DOHH2 (cell line): ENCODE data around the gene ROCK2.

Experiments used
- H3F3A ChIP-seq: fragments of 200-600 bp; sonication (generic), shearing (Covaris generic); 2 replicates; pipeline ENCODE4 v1.6.0; 2016; ENCODE audit warnings: antibody characterized with exemption, mild to moderate bottlenecking; ENCODE audit not compliant: control insufficient read depth, insufficient read depth
- H3K27ac ChIP-seq: fragments of 200-600 bp; sonication (generic); 2 replicates; pipeline ENCODE4 v1.5.1; 2014; ENCODE audit warnings: low read depth, mild to moderate bottlenecking, low read length, moderate library complexity
- H3K27me3 ChIP-seq: fragments of 200-600 bp; sonication (generic); 2 replicates; pipeline ENCODE4 v1.6.1; 2014; ENCODE audit warnings: mild to moderate bottlenecking, low read length, mixed read lengths; ENCODE audit not compliant: control insufficient read depth
- H3K36me3 ChIP-seq: fragments of 200-600 bp; sonication (generic); 2 replicates; pipeline ENCODE4 v1.6.1; 2014; ENCODE audit warnings: mild to moderate bottlenecking, low read length, moderate library complexity, mixed read lengths; ENCODE audit not compliant: control insufficient read depth
- H3K4me1 ChIP-seq: fragments of 200-600 bp; sonication (generic); 2 replicates; pipeline ENCODE4 v1.6.1; 2014; ENCODE audit warnings: mild to moderate bottlenecking, low read length, mixed read lengths; ENCODE audit not compliant: control insufficient read depth
- H3K4me2 ChIP-seq: fragments of 200-600 bp; sonication (generic); 2 replicates; pipeline ENCODE4 v1.6.0; 2014; ENCODE audit warnings: mild to moderate bottlenecking, low read length, moderate library complexity
- H3K4me3 ChIP-seq: fragments of 200-600 bp; sonication (generic); 2 replicates; pipeline ENCODE4 v1.5.1; 2014; ENCODE audit warnings: mild to moderate bottlenecking, low read length, mixed read lengths
- H3K79me2 ChIP-seq: fragments of 200-600 bp; sonication (generic); 2 replicates; pipeline ENCODE4 v1.6.1; 2014; ENCODE audit warnings: mild to moderate bottlenecking, low read length, mixed read lengths; ENCODE audit not compliant: control insufficient read depth
- H3K9me2 ChIP-seq: fragments of 200-600 bp; sonication (generic); replicated peaks from 2 replicates; pipeline ENCODE4 v1.6.1; 2014; ENCODE audit warnings: mild to moderate bottlenecking, low read length, mixed read lengths; ENCODE audit not compliant: control insufficient read depth
- H3K9me3 ChIP-seq: fragments of 200-600 bp; sonication (generic); 2 replicates; pipeline ENCODE4 v1.6.1; 2014; ENCODE audit warnings: antibody characterized with exemption, low read length, mixed read lengths; ENCODE audit not compliant: control insufficient read depth, insufficient read depth
- H4K20me1 ChIP-seq: fragments of 200-600 bp; sonication (generic); 2 replicates; pipeline ENCODE4 v1.6.0; 2014; ENCODE audit warnings: low read depth, mild to moderate bottlenecking, antibody characterized with exemption, low read length, moderate library complexity; ENCODE audit not compliant: control insufficient read depth, insufficient read depth
- EZH2phosphoT487 ChIP-seq: fragments of 200-600 bp; sonication (generic); IDR thresholded peaks from 2 replicates; pipeline ENCODE4 v1.6.1; 2017; ENCODE audit warnings: borderline replicate concordance, mild to moderate bottlenecking, antibody characterized with exemption, low read length, moderate library complexity, mixed read lengths
- TF ChIP-seq, protein P1 (sequence below): fragments of 200-600 bp; sonication (generic); IDR thresholded peaks from one replicate; pipeline ENCODE4 v1.5.1; 2014; ENCODE audit warnings: antibody characterized with exemption, mild to moderate bottlenecking, low read depth, low read length; ENCODE audit not compliant: poor library complexity, severe bottlenecking

Gene ROCK2

DNA sequence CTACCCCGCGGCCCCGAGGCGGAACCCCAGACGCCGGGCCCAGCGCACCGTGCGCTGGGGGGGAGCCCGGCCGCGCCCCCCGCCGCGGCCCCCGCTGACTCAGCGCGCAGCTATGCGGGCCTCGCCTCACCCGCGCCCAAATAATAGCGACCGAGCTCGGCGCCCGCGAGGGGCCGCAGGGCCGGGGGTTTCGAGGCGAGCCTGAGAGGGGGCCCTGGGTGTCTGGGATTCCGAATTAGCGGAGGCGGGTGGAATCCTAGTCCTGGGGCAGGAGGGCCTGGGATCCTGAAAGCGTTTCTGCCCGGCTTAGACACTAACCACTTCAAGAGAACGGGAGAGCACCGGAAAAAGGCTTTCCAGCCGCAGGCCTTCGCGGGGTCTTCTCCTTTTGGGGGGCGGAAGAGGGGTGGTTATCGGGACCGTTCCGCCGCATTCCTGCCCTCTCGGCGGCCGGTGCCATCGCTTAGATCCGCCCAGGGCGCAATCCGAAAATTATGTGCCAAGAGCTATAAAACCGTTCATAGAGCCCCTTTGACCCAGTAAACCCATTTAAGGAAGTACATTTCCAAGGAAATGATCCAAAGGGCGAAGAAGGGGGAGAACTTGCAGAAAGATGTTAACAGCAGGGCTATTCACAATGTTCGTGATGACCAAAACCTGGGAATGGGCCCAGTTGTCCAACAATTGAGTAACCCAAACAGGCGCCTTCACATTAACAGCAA lies 681 bp upstream of the ROCK2 start:
- peaks cover 42% of the 10 kb centered on the region for H3K79me2 ChIP-seq
- peak overlapping the region; percentile 73 for H3K4me3 ChIP-seq
- H3K9me2 ChIP-seq = no peaks in the 10 kb centered on the region
- TF ChIP-seq, protein P1, sequence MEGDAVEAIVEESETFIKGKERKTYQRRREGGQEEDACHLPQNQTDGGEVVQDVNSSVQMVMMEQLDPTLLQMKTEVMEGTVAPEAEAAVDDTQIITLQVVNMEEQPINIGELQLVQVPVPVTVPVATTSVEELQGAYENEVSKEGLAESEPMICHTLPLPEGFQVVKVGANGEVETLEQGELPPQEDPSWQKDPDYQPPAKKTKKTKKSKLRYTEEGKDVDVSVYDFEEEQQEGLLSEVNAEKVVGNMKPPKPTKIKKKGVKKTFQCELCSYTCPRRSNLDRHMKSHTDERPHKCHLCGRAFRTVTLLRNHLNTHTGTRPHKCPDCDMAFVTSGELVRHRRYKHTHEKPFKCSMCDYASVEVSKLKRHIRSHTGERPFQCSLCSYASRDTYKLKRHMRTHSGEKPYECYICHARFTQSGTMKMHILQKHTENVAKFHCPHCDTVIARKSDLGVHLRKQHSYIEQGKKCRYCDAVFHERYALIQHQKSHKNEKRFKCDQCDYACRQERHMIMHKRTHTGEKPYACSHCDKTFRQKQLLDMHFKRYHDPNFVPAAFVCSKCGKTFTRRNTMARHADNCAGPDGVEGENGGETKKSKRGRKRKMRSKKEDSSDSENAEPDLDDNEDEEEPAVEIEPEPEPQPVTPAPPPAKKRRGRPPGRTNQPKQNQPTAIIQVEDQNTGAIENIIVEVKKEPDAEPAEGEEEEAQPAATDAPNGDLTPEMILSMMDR = no peak
- TF ChIP-seq EZH2phosphoT487 = no peak
- no peaks in the 10 kb centered on the region for H3K27me3 ChIP-seq
- H3K9me3 ChIP-seq = no peaks in the 10 kb centered on the region
- H3K36me3 ChIP-seq = peaks cover 16% of the 10 kb centered on the region
- peaks cover 25% of the 10 kb centered on the region for H3F3A ChIP-seq
- peaks cover 20% of the 10 kb centered on the region for H4K20me1 ChIP-seq
- peak overlapping the region; percentile 78 for H3K4me2 ChIP-seq
- H3K27ac ChIP-seq = peak overlapping the region; percentile 57
- peaks cover 38% of the 10 kb centered on the region for H3K4me1 ChIP-seq

DNA sequence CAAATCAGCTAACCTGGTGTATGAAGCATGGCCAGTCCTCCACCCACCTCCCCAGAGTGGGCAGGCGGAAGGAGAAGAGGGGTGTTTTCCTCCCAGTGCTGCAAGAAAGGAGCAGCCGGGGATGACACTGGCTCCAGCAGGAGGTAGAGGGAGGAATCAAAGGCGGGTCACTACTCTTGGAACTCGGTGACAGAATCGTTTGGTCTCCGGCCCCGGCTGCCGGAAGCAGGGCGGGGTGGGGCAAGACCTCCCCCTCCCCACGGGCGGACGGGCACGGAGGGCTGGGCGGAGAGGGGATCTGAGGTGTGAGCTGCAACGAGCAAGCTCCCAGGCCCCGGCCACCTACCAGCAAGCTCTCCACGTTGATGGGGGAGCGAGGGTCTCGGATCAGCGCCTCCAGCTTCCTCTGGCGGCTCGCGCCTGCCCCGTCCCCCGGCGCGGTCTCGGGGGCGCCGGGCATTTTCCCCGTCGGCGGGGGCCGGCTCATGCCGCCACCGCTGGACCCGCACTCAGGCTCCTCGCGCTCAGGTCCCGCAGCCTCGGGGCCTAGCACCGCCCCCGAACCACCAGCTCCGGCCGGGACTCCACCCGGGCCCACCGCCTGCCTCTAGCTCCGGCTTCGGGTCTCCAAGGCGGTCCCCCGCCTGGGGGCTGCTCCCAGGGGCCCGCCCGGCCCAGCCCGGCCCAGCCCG lies 640 bp downstream of the ROCK2 start:
- Histone ChIP-seq H3K27me3 (no peaks in the 10 kb centered on the region), H3K4me1 (peaks cover 49% of the 10 kb centered on the region), H3K4me3 (peak overlapping the region; percentile 99), H3K4me2 (peak overlapping the region; percentile 91), H3F3A (peaks cover 25% of the 10 kb centered on the region), H3K9me3 (no peaks in the 10 kb centered on the region), H3K27ac (peak overlapping the region; percentile 67), H3K9me2 (no peaks in the 10 kb centered on the region), H3K36me3 (peaks cover 16% of the 10 kb centered on the region), H3K79me2 (peaks cover 55% of the 10 kb centered on the region), H4K20me1 (peaks cover 23% of the 10 kb centered on the region)
- TF ChIP-seq, protein P1 = no peak
- no peak for TF ChIP-seq EZH2phosphoT487

DNA sequence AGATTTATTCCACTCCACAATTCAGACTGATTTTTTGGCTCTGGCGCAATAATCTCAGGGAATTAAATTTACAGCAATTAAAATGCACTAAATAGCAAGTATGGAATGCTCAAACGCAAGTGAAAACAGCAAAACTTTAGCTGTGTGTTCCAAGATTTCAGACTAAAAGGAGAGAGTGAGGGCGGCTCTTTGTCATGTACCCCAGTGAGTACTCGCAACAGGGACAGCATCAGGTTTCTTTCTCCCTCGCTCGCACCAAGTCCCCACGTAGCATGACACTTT lies 1.1 kb downstream of the ROCK2 start:
- H4K20me1 ChIP-seq = peaks cover 23% of the 10 kb centered on the region
- H3K36me3 ChIP-seq = peaks cover 16% of the 10 kb centered on the region
- H3K9me2 ChIP-seq = no peaks in the 10 kb centered on the region
- H3K27ac ChIP-seq = peak overlapping the region; percentile 67
- peak overlapping the region; percentile 99 for H3K4me3 ChIP-seq
- H3K4me2 ChIP-seq = peak overlapping the region; percentile 91
- peaks cover 49% of the 10 kb centered on the region for H3K4me1 ChIP-seq
- TF ChIP-seq EZH2phosphoT487 = no peak
- TF ChIP-seq, protein P1 = no peak
- no peaks in the 10 kb centered on the region for H3K27me3 ChIP-seq
- peaks cover 25% of the 10 kb centered on the region for H3F3A ChIP-seq
- no peaks in the 10 kb centered on the region for H3K9me3 ChIP-seq
- H3K79me2 ChIP-seq = peaks cover 60% of the 10 kb centered on the region
